ENCODE measurements around the gene SV2C. TPM values are rescaled to one million over a fixed set of nuclear protein-coding genes. Genes with fewer than 3 reads are reported as not detected.

Gene SV2C
- total and polyA plus RNA-seq, 2 donors from 2014 or later = 0.13 TPM; not detected in 1

- DNase-seq (no peak), FAIRE-seq (no peak)
- Histone ChIP-seq H3K9me3 (ENCODE audit: control insufficient read depth in 2 of 3, insufficient read depth in 1 of 3, low read length in 3 of 3) (peaks cover 0 to 5% (median 0%) of the 10 kb centered on the region in 3 donors), H3K9ac (ENCODE audit: low read length in 3 of 3) (no peak overlapping the region), H3K27ac (ENCODE audit: low read depth in 2 of 2, low read length in 2 of 2) (no peak overlapping the region), H3K27me3 (ENCODE audit: control insufficient read depth, insufficient read depth, low read length) (no peaks in the 10 kb centered on the region), H3K4me1 (ENCODE audit: control insufficient read depth in 2 of 3, insufficient read depth in 2 of 3, low read depth in 1 of 3, low read length in 3 of 3) (no peaks in the 10 kb centered on the region), H3K4me3 (ENCODE audit: low read length in 3 of 3) (no peak overlapping the region), H3K36me3 (ENCODE audit: control insufficient read depth in 2 of 3, insufficient read depth in 3 of 3, low read length in 3 of 3) (no peaks in the 10 kb centered on the region)
- intact Hi-C loops (cut with DNase I) = no loop called here
- TF ChIP-seq CTCF (IDR thresholded peaks at IDR 0.05; ENCODE audit: borderline replicate concordance, extremely low read depth, insufficient read depth) = no peak
Measured at GRCh38 chr5:76165711-76166374, 82.7 kb downstream of the SV2C start.

DNA sequence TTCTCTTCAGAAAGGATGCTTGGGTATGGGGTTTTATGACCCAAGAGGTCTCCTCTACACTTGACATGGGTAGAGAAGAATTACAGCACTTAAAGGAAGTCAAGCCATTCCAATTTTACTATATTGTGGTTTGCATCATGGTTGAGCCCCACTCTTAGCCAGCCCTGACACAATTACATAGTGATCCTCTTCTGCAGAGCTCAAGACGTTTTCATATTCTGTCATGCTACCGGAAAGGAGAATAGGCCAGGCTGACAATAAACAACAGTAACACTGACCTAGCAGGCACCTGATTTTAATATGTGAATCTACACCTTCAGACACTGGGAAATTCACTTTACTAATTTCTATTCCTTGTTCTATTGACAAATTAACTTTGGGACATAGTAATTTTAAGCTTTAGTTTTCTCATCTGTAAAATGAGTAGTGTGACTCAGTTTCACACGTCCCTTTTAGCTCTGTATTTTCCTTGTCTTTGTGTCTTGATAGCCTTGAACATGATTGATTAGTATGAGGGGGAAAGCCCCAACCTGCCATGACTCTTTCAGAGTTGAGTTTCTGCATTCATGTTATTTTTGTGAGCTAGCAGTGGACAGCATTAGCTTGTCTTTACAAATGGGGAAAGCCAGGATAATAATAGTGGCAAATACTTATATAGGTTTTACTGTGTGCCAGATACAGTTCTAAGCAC lies 83.8 kb downstream of the SV2C start:
- Histone ChIP-seq H3K27ac (ENCODE audit: low read depth in 2 of 2, low read length in 2 of 2) (no peak overlapping the region), H3K9me3 (ENCODE audit: control insufficient read depth in 2 of 3, insufficient read depth in 1 of 3, low read length in 3 of 3) (peaks cover 0 to 5% (median 0%) of the 10 kb centered on the region in 3 donors), H3K4me1 (ENCODE audit: control insufficient read depth in 2 of 3, insufficient read depth in 2 of 3, low read depth in 1 of 3, low read length in 3 of 3) (no peaks in the 10 kb centered on the region), H3K27me3 (ENCODE audit: control insufficient read depth, insufficient read depth, low read length) (no peaks in the 10 kb centered on the region), H3K36me3 (ENCODE audit: control insufficient read depth in 2 of 3, insufficient read depth in 3 of 3, low read length in 3 of 3) (no peaks in the 10 kb centered on the region), H3K4me3 (ENCODE audit: low read length in 3 of 3) (no peak overlapping the region), H3K9ac (ENCODE audit: low read length in 3 of 3) (no peak overlapping the region)
- FAIRE-seq = no peak
- TF ChIP-seq CTCF (IDR thresholded peaks at IDR 0.05; ENCODE audit: borderline replicate concordance, extremely low read depth, insufficient read depth) = no peak
- intact Hi-C loops (cut with DNase I) = no loop called here
- DNase-seq = no peak

GRCh38 chr5:76169146-76169905 lies 86.1 kb downstream of the SV2C start:
- no peak for FAIRE-seq
- no peak for TF ChIP-seq CTCF (IDR thresholded peaks at IDR 0.05; ENCODE audit: borderline replicate concordance, extremely low read depth, insufficient read depth)

More at GRCh38 chr5:76169146-76169905, 86.1 kb downstream of the SV2C start:
- Histone ChIP-seq H3K9ac (ENCODE audit: low read length in 3 of 3) (no peak overlapping the region), H3K4me3 (ENCODE audit: low read length in 3 of 3) (no peak overlapping the region), H3K36me3 (ENCODE audit: control insufficient read depth in 2 of 3, insufficient read depth in 3 of 3, low read length in 3 of 3) (no peaks in the 10 kb centered on the region), H3K9me3 (ENCODE audit: control insufficient read depth in 2 of 3, insufficient read depth in 1 of 3, low read length in 3 of 3) (peaks cover 0 to 5% (median 0%) of the 10 kb centered on the region in 3 donors), H3K4me1 (ENCODE audit: control insufficient read depth in 2 of 3, insufficient read depth in 2 of 3, low read depth in 1 of 3, low read length in 3 of 3) (no peaks in the 10 kb centered on the region), H3K27me3 (ENCODE audit: control insufficient read depth, insufficient read depth, low read length) (no peaks in the 10 kb centered on the region), H3K27ac (ENCODE audit: low read depth in 2 of 2, low read length in 2 of 2) (no peak overlapping the region)
- intact Hi-C loops (cut with DNase I) = no loop called here
- no peak for DNase-seq

Measured in kidney (tissue), 14 donors.